Lung (tissue), 12 donors: ENCODE data around the gene ZNRF2. TPM values are rescaled to one million over a fixed set of nuclear protein-coding genes. Genes with fewer than 3 reads are reported as not detected.

Source experiments
- ATAC-seq: fragments of 200-7000 bp; cut with Tn5 transposase; one replicate; pipeline ENCODE4 v1.9.1; 2020; ENCODE audit warnings: moderate number of reproducible peaks; ENCODE audit not compliant: insufficient read depth, low FRiP score
- DNase-seq, 3 donors: peaks; one replicate each; pipeline ENCODE4 v3.0.0-alpha.2; 2013 to 2017
- H3K27ac ChIP-seq, 2 donors: one replicate each; pipeline ENCODE4 v1.5.1; 2013; ENCODE audit warnings: mild to moderate bottlenecking in 2 of 2, moderate library complexity in 2 of 2, control low read depth in 1 of 2, inconsistent platforms in 1 of 2, low read depth in 1 of 2, low read length in 1 of 2
- H3K27me3 ChIP-seq, 3 donors: one replicate each; pipeline ENCODE4 v1.5.1; 2013; ENCODE audit warnings: low read length in 2 of 3; ENCODE audit not compliant: control insufficient read depth in 3 of 3, insufficient read depth in 3 of 3
- H3K36me3 ChIP-seq, 4 donors: one replicate each; pipeline ENCODE4 v1.5.1; 2013; ENCODE audit warnings: low read length in 4 of 4, mild to moderate bottlenecking in 1 of 4, moderate library complexity in 1 of 4; ENCODE audit not compliant: control insufficient read depth in 4 of 4, insufficient read depth in 4 of 4
- H3K4me1 ChIP-seq, 5 donors: one replicate each; pipeline ENCODE4 v1.5.1; 2013; ENCODE audit warnings: low read length in 5 of 5, mild to moderate bottlenecking in 2 of 5, moderate library complexity in 1 of 5; ENCODE audit not compliant: control insufficient read depth in 5 of 5, insufficient read depth in 5 of 5
- H3K4me3 ChIP-seq: one replicate; pipeline ENCODE4 v1.5.1; 2013; ENCODE audit warnings: mild to moderate bottlenecking, control low read depth, moderate library complexity
- H3K9ac ChIP-seq, 2 donors: one replicate each; pipeline ENCODE4 v1.5.1; 2013; ENCODE audit warnings: low read length in 2 of 2, control low read depth in 1 of 2; ENCODE audit not compliant: insufficient read depth in 1 of 2
- H3K9me3 ChIP-seq, 4 donors: one replicate each; pipeline ENCODE4 v1.5.1; 2013; ENCODE audit warnings: low read length in 3 of 4, mild to moderate bottlenecking in 1 of 4, moderate library complexity in 1 of 4; ENCODE audit not compliant: control insufficient read depth in 4 of 4, insufficient read depth in 3 of 4
- WGBS, 2 donors: extraction: QIAGEN DNeasy Blood & Tissue Kit; methylation state at CpG; one replicate each; pipeline ENCODE4 v1.1.7; 2013; 5-methylcytosine and 5-hydroxymethylcytosine counted together
- polyA plus RNA-seq, 2 donors: library from polyadenylated mRNA; stranded (reverse); fragments of 200-250 nt; gene quantifications; one replicate each; pipeline ENCODE4 v1.2.1, GENCODE V29; 2013
- total RNA-seq, 2 donors: library from RNA; depleted of rRNA in 1 of 2; stranded (reverse); fragments of >200 nt in 1 of 2; gene quantifications; one replicate each; pipeline ENCODE4 v1.2.1, GENCODE V29; 2014 to 2021
- TF ChIP-seq, protein P1 (sequence below): IDR thresholded peaks from 2 replicates; pipeline ENCODE4 v1.5.1; 2012; ENCODE audit warnings: mild to moderate bottlenecking; ENCODE audit errors: control extremely low read depth, extremely low read depth
- donor health status: control.
- donor health status: control.
- donor health status: Bipolar disorder and iron deficiency.
- donor health status: healthy.
- donor health status: DM: yes; HTN: yes; CAD: no.

Gene ZNRF2
- total and polyA plus RNA-seq, 4 donors = 5.9 to 27.6 (median 15.4) TPM

- peaks cover 0 to 1% (median 0%) of the 10 kb centered on the region in 4 donors for H3K9me3 ChIP-seq
- H3K27me3 ChIP-seq = no peaks in the 10 kb centered on the region
- ATAC-seq (no peak), DNase-seq (peak in 2 of 3 donors; percentile 32 to 49)
- no peaks in the 10 kb centered on the region for H3K36me3 ChIP-seq
- no peak overlapping the region for H3K4me3 ChIP-seq
- no peak overlapping the region for H3K27ac ChIP-seq
- no peaks in the 10 kb centered on the region for H3K4me1 ChIP-seq
- H3K9ac ChIP-seq = no peak overlapping the region
- 69 to 77% methylated on average over 7 of the region's 7 CpGs for WGBS, 2 donors
- TF ChIP-seq, protein P1, sequence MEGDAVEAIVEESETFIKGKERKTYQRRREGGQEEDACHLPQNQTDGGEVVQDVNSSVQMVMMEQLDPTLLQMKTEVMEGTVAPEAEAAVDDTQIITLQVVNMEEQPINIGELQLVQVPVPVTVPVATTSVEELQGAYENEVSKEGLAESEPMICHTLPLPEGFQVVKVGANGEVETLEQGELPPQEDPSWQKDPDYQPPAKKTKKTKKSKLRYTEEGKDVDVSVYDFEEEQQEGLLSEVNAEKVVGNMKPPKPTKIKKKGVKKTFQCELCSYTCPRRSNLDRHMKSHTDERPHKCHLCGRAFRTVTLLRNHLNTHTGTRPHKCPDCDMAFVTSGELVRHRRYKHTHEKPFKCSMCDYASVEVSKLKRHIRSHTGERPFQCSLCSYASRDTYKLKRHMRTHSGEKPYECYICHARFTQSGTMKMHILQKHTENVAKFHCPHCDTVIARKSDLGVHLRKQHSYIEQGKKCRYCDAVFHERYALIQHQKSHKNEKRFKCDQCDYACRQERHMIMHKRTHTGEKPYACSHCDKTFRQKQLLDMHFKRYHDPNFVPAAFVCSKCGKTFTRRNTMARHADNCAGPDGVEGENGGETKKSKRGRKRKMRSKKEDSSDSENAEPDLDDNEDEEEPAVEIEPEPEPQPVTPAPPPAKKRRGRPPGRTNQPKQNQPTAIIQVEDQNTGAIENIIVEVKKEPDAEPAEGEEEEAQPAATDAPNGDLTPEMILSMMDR = no peak
Observed at GRCh38 chr7:30396389-30396788, 112.0 kb downstream of the ZNRF2 start.

- H3K27me3 ChIP-seq = no peaks in the 10 kb centered on the region
- no peak overlapping the region for H3K9ac ChIP-seq
- no peak overlapping the region for H3K27ac ChIP-seq
- 84 to 91% methylated on average over 3 of the region's 3 CpGs for WGBS, 2 donors
- no peak for ATAC-seq
- no peaks in the 10 kb centered on the region for H3K36me3 ChIP-seq
- no peaks in the 10 kb centered on the region for H3K4me1 ChIP-seq
- no peak overlapping the region for H3K4me3 ChIP-seq
- DNase-seq = no peak
- TF ChIP-seq, protein P1 = no peak
- no peaks in the 10 kb centered on the region for H3K9me3 ChIP-seq
Observed at GRCh38 chr7:30403477-30403876, 119.1 kb downstream of the ZNRF2 start.

DNA sequence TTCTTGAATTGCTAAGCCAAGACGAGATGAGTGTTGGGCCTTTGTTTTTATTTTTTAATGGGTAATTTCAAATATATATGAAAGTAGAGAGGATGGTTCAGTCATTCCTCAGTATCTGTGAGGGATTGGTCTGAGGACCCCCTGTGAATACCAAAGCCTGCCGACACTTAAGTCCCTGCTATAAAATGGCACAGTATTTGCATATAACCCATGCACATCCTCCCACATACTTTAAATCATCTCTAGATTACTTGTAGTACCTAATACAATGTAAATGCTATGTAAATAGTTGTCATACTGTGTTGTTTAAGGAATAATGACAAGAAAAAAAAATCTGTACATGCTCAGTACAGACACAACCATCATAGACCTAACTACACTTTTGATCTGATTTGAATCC lies 120.8 kb downstream of the ZNRF2 start:
- ATAC-seq (no peak), DNase-seq (no peak)
- 96 to 99% methylated on average over 2 of the region's 2 CpGs for WGBS, 2 donors

More for the DNA sequence above, 120.8 kb downstream of the ZNRF2 start:
- Histone ChIP-seq H3K9ac (no peak overlapping the region), H3K27ac (no peak overlapping the region), H3K27me3 (no peaks in the 10 kb centered on the region), H3K4me3 (no peak overlapping the region), H3K4me1 (peaks cover 0 to 1% (median 0%) of the 10 kb centered on the region in 5 donors), H3K36me3 (no peaks in the 10 kb centered on the region), H3K9me3 (no peaks in the 10 kb centered on the region)
- TF ChIP-seq, protein P1 = no peak
